KG1 (cell line): ENCODE measurements around the gene TMEM38A.
"Not testable (repeated sequence)": the region's sequence is repeated elsewhere in the genome, so short reads cannot be mapped to it uniquely, and the experiment has no call there.

Source experiments
- DNase-seq: peaks from one replicate; lab custom pipeline; 2025; lab: John Stamatoyannopoulos, UW

The TMEM38A gene

GRCh38 chr19:16638666-16639065 lies 22.3 kb upstream of the TMEM38A start:
- no peak for DNase-seq

- DNase-seq, result no peak
Observed at GRCh38 chr19:16640951-16641350, 20.0 kb upstream of the TMEM38A start.

- no peak for DNase-seq
Observed at GRCh38 chr19:16641695-16642094, 19.2 kb upstream of the TMEM38A start.

- no peak for DNase-seq
Observed at GRCh38 chr19:16645140-16645539, 15.8 kb upstream of the TMEM38A start.

GRCh38 chr19:16649734-16650133 lies 11.2 kb upstream of the TMEM38A start:
- no peak for DNase-seq

- no peak for DNase-seq
Observed at GRCh38 chr19:16650821-16651220, 10.1 kb upstream of the TMEM38A start.

- not testable (repeated sequence) for DNase-seq
Observed at GRCh38 chr19:16651421-16652188, 9.3 kb upstream of the TMEM38A start.

- DNase-seq, result no peak
Observed at GRCh38 chr19:16652854-16653253, 8.1 kb upstream of the TMEM38A start.

- DNase-seq, result no peak
Observed at GRCh38 chr19:16654140-16654539, 6.8 kb upstream of the TMEM38A start.

- no peak for DNase-seq
Observed at GRCh38 chr19:16654627-16655026, 6.3 kb upstream of the TMEM38A start.

GRCh38 chr19:16655727-16656126 lies 5.2 kb upstream of the TMEM38A start:
- DNase-seq, result no peak

GRCh38 chr19:16657384-16657783 lies 3.6 kb upstream of the TMEM38A start:
- no peak for DNase-seq

- DNase-seq, result no peak
Observed at GRCh38 chr19:16659464-16659831, 1.5 kb upstream of the TMEM38A start.

- peak; percentile 95 for DNase-seq
Observed at GRCh38 chr19:16659832-16660708, 869 bp upstream of the TMEM38A start, which contains the start of gene SMIM7. TSS of gene SMIM7 (minus strand) at chr19:16660144. CDS start at chr19:16660110, 34 bp downstream.

- peak; percentile 1 for DNase-seq
Observed at GRCh38 chr19:16661480-16662034, 618 bp downstream of the TMEM38A start.

- DNase-seq, result no peak
Observed at GRCh38 chr19:16668176-16668575, 7.2 kb downstream of the TMEM38A start.

- DNase-seq, result not testable (repeated sequence)
Observed at GRCh38 chr19:16668702-16669101, 7.8 kb downstream of the TMEM38A start.

- DNase-seq, result no peak
Observed at GRCh38 chr19:16670291-16670690, 9.4 kb downstream of the TMEM38A start.

- no peak for DNase-seq
Observed at GRCh38 chr19:16671652-16672274, 10.8 kb downstream of the TMEM38A start.

- DNase-seq, result no peak
Observed at GRCh38 chr19:16673231-16673630, 12.3 kb downstream of the TMEM38A start.

- not testable (repeated sequence) for DNase-seq
Observed at GRCh38 chr19:16673839-16674238, 12.9 kb downstream of the TMEM38A start.

GRCh38 chr19:16676101-16676798 lies 15.3 kb downstream of the TMEM38A start:
- no peak for DNase-seq
